Activated CD4-positive, alpha-beta T cell treated with anti-CD3 and anti-CD28 coated beads, Interleukin-2, amount 50 U/mL, for 16 hours (primary cell): ENCODE measurements around the gene SLC39A5.
A peak's percentile ranks its signal among the peaks of the same experiment; 100 is the strongest.
"Not testable (repeated sequence)": the region's sequence is repeated elsewhere in the genome, so short reads cannot be mapped to it uniquely, and the experiment has no call there.

Experiments used
- DNase-seq: peaks from one replicate; pipeline ENCODE4 v3.0.0-alpha.2; 2020

SLC39A5 gene

GRCh38 chr12:56252649-56253048 is 22.8 kb downstream of the SLC39A5 start:
- DNase-seq = no peak

GRCh38 chr12:56253091-56253490 is 23.2 kb downstream of the SLC39A5 start:
- no peak for DNase-seq

DNA sequence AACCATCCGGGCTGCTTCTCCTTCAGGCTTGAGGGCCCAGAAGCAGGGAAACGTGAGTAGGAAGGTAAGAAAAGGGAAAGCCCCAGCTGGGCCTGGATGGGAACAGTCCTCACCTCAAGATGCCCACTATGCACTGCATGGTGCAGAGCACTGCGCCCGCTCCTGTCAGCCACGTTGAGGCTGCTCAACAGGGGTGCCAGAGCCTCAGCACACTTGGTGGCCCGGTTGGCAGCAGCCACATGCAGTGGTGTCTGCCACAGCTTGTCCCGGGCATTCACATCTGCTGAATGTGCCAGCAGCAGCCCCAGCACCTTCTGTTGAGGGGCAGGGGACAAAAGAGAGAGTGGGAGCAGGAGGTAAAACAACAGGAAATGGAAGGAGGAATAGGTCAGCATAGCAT is 25.8 kb downstream of the SLC39A5 start:
- no peak for DNase-seq

DNA sequence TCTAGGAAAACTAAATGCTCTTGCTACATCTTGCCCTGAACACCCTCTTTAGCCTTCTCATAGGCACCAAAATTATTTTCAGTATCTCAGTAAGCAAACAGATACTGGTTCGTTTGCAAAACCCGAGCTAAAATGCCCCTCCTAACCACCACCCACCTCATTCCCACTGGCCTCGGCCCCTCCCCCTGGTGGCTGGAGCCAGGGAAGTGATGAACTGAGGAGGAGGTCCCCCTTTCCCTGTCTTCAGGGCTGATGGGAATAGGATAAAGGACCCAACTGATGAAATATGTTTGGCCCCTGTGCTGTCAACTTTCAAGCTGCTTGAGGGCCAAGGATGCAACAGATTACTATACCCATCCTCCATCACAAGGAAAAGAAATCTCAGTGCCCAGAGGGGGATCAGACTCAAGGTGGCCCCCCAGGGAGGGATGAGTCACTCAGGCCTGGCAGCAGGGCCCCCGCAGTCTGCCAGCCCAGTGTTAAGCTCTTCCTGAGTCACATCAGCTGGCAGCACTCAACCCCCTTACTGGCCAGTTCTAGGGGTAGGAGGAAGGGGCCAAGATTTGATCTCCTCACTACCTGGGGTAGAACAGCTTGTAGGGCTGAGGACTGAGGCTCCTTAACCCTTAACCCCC is 26.6 kb downstream of the SLC39A5 start:
- no peak for DNase-seq

DNA sequence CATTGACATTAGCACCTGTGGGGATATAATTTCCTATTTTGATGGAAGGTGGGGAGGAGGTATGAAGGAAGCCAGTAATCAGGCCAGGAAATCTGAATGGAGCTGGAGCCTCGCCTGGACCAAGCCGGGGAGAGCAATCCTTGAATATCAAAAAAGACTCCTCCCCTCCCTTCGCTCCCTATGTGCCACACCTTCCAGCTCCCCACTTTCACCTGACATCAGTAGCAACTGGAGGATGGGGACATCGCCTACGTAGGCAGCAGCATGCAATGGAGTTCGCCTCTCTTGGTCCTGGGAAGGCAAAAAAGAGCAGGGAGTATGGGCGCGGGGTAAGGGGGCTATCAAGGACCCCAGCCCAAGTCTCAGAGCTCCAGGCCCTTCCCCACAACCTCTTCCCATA is 27.2 kb downstream of the SLC39A5 start:
- DNase-seq = no peak

DNA sequence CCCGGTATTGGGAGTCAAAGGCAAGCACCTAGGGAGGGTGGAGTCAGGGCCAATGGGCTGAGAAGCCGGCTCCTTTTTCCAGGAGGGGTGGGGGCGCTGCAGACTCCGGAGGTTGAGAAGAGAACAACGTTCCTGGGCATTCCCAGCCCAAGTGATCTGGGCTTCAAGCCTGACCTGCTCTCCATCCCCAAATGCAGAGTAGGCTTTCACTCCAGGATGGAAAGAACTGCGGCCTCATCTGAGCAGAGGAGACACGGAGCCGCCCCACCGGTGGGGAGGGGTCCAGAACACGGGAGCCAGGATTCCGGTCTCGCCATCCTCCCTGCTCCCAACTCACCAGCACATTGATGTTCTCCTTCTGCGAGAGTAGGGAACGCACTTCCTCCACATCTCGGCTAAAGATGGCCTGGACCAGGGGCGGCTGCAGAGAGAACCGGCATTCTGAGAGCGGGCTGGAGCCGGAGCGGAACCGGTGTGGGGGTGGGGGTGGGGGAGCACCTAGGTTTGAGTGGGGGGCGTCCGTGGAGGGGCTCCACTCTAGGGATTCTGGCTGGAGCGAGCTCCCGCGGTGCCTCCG is 27.7 kb downstream of the SLC39A5 start:
- no peak for DNase-seq

DNA sequence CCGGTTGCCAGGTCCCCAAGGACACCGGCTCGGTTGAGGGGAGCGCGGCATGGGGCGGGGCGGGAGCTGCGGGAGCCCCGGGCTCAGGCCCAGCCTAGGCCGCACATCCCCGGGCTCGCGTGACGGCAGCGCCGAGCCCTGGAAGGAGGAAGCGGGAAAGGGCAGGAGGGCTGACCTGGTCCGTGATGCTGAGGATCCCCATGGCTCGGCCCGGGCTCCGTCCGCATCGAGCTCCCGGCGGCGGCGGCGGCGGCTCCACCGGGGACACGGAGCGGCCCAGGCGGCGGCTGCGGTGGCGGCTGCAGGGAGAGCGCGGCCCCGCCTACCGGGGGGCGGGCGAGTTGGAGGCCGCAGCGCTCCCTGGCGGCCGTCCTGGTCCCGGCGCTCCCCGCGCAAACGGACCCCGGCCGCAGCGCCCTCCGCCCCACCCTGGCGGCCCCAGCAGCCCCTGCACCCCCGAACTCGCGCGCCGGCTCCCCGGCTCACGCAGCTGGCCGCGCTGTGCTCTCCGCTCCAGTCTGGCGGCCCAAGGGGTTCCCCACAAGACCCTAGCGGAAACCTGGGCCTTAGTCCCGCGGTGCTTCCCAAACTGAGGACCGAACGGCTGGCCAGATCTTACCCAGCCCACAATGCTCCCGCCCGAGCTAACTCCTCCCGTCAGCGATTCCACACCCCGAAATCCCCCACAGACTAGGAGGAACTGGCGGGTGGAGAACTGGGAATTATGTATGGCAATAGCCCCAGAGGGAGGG is 28.4 kb downstream of the SLC39A5 start, which contains the start of gene ANKRD52:
ANKRD52 (minus strand) TSS at position 317 of the 752 bp plus-strand sequence; CDS start at position 202, 115 bp downstream.
- DNase-seq = peak; percentile 77

DNA sequence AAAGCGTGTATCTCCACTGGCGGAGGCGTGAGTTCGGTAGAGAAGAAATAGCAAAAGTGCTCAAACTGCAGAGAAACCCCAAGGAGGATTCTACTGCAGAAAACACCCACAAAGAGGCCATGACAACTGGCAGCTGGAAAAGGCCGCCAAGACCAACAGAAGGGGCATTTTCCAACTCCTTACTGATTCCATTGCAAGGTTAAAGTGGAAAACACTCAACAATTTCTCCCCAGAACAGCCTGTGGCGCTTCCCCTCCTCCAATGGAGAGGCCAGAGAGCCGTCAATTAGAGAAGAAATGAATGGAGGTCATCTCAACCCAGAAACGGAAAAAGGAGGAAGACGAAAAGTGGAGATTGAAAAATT is 29.0 kb downstream of the SLC39A5 start:
- DNase-seq = no peak

- no peak for DNase-seq
Observed at GRCh38 chr12:56260380-56260779, 30.5 kb downstream of the SLC39A5 start.

DNA sequence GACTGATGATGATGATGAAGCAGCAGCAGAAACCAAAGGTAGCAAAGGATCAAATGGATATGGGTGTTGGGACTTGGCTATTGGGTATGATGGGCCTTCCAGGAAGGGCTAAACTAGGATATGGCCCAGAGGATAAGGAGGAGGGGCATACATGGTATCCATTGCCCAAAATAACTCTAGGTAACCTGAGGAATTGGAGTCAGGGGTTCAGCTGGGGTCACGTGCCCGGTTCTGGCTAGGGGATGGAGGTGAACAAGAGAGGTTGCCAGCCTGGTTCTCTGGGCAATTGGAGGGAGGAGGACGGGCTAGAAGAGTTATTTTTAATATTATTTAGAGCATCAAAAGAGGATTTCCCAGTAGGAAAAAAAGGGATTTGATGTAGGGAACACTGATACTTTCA is 31.1 kb downstream of the SLC39A5 start:
- no peak for DNase-seq

GRCh38 chr12:56261503-56262232 is 31.8 kb downstream of the SLC39A5 start:
- no peak for DNase-seq

GRCh38 chr12:56262955-56263354 is 33.1 kb downstream of the SLC39A5 start:
- not testable (repeated sequence) for DNase-seq

DNA sequence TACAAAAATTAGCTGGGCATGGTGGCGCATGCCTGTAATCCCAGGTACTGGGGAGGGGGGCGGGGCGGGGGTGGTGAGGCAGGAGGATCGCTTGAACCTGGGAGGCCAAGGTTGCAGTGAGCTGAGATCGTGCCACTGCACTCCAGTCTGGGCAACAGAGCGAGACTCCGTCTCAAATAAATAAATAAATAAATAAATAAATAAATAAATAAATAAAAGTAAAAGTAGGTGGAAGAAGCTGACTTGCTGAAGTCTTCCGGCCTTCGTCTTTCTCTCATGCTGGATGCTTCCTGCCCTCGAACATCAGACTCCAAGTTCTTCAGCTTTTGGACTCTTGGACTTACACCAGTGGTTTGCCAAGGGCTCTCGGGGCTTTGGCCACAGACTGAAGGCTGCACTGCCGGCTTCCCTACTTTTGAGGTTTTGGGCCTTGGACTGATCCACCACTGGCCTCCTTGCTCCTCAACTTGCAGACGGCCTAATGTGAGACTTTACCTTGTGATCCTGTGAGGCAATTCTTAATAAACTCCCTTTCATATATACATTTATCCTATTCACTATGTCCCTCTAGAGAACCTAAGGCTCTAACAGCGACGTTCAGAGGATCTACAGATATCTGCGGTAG is 36.3 kb downstream of the SLC39A5 start:
- DNase-seq = not testable (repeated sequence)

- peak; percentile 88 for DNase-seq
Observed at GRCh38 chr12:56266693-56267442, 37.0 kb downstream of the SLC39A5 start, which contains the start of gene COQ10A. Gene COQ10A, plus strand, starts transcription at chr12:56266942. Its CDS starts 177 bp downstream, at chr12:56267119.

- DNase-seq = no peak
Observed at GRCh38 chr12:56267443-56268071, 37.7 kb downstream of the SLC39A5 start.

DNA sequence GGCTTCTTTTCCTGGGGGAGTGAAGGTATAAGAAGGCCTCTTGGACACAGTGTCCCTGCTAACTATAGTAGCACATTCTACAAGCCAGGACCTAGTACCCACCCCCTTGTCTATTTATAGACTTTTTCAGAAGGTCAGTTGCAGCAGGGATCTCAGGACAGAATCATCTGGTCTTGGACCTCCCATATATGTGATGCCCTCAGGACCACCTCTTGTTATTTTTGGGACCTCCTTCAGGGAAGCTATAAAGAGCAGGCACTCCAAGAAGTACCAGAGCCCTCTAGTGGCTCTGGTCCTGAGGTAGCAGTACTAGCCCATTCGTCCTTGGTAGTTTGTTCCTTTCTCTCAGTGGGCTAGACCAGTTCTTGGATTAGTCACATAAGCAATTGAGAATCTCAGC is 41.2 kb downstream of the SLC39A5 start:
- DNase-seq = no peak

DNA sequence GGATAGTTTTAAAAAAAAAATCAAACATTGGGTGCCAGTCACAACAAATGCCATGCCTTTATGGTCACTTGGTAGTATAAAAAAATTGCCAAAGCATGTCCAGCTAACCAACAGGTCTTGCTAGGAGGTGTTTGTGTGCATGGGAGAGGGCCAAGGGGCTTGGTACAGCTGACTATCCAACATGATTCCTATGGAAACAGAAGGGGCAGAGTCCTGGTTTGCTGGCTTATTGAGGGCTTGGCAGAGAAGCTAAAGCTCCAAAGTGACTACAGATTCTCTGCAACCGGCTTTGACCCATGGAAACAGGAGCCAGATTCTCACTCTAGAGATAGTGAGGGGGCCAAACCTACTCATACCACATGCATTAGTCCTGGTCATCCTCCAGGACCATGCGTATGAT is 42.6 kb downstream of the SLC39A5 start:
- DNase-seq = not testable (repeated sequence)

DNA sequence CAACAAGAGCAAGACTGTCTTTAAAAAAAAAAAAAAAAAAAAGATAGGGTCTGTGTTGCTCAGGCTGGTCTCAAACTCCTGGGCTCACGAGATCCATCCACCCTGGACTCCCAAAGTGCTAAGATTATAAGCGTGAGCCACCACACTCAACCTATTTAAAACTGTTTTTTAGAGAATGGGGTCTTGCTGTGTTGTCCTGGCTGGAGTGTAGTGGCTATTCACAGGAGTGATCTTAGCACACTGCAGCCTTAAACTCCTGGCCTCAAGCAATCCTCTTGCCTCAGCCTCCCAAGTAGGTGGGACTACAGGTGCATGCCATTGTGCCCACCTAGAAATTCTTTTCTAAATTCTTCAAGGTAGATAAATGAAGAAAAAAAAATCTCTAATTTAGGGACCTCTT is 44.4 kb downstream of the SLC39A5 start:
- no peak for DNase-seq

DNA sequence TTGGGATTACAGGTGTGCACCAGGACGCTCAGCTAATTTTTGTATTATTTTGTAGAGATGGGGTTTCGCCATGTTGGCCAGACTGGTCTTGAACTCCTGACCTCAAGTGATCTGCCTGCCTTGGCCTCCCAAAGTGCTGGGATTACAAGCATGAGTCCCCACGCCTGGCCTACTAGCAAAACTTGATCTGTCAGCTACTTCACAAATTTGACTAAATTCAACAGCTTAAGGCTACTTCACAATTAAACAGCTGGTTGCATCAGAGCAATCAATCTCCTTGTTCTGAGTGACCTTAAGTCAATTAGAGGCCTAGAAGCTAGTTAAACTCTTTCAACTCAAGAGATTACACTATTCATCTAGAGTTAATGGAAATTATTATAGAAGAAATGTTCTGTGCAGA is 49.1 kb downstream of the SLC39A5 start:
- DNase-seq = no peak

- DNase-seq = no peak
Observed at GRCh38 chr12:56280849-56281248, 51.0 kb downstream of the SLC39A5 start.

DNA sequence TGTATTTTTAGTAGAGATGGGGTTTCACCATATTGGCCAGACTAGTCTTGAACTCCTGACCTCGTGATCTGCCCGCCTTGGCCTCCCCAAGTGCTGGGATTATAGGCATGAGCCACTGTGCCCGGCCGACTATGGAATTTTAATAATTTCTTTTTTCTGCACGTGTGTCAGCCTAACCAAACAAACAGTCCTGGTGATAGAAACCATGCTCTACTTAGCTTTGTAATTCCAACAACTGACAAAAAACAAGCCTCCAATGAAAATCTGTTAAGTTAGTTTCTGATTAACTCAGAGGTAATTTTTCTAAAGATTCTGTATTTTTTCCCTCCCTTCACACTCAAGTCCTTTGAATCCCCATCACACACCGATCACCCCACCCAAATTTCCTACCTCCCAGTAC is 52.2 kb downstream of the SLC39A5 start:
- no peak for DNase-seq

GRCh38 chr12:56282579-56282978 is 52.7 kb downstream of the SLC39A5 start:
- no peak for DNase-seq
